GM19043 (cell line): Measurements from ENCODE around the gene RAF1.
"Not testable (repeated sequence)": the region's sequence is repeated elsewhere in the genome, so short reads cannot be mapped to it uniquely, and the experiment has no call there.

ENCODE experiments used
- ATAC-seq: cut with Tn5 transposase; IDR thresholded peaks from one replicate; pipeline ENCODE4 v1.9.1; 2021; ENCODE audit warnings: low read depth; ENCODE audit not compliant: unreplicated experiment

RAF1 gene

DNA sequence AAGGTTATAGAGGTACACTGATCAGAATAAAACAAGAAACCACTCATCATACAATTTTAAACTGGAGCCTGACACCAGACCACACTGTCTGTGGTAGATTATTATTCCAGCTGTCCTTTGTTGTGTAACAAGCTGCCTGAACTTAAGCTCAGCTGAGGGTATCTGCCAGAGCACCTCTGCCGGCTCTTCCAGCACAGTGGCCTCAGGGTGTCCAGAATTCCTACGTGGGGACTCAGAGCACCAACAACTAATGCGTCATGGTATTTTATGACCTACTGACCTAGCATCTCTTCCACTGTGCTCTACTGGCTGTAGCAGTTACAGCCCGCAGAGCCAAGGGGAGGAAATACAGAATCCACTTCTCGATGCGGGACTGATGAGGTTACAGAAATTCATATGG is 15.6 kb upstream of the RAF1 start:
- no peak for ATAC-seq

DNA sequence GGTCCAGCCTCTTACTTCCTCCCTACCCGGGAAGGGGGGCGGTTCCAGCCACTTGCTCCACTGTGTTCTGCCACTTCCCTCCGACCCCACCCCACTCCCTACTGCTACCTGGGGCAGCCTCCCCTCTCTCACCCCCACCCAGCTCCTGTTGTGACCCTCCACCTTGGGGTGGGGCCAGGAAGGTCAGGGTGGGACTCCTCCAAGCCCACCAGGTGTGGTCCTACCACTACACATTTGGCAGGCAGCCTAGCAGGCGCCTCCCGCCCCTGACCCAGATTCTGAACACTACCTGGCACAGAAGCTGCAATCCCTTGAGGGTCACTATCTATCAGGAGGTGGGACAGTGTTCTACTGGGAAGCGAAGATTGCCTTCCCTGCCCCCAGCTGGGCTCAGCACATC is 13.7 kb upstream of the RAF1 start:
- ATAC-seq, result no peak

DNA sequence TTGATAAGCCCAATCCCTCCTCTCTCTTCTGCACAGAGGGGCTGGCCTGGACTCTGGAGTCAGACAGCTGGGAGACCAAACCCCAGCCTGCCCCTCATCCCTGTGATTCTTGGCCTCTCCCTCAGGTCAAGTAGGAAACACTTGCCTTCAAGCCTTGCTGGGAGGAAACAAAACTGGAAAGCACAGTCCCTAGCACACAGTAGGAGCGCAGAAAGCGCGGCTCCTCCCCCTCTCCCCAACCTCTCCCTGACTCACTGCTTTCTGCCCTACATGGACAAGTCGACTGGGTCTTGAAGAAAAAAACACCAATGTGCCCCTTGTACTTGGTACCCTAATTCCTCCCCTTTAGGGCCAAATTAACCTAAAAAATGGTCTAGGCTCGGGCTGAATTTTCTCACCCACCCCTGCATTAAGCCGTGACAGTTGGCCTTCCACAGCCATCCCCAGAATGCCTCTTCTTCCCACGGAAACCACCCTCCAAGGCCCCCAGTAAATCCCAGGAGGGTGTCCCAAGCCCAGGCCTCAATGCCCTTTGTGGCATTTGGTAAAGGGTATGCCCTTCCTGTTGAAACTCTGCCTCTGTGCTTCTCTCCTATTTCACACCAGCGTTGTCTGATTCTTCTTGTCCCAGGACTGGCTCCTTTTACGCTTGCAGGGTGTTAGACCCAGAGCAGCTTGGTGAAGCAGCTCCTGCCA is 11.3 kb upstream of the RAF1 start:
- ATAC-seq, result no peak

GRCh38 chr3:12673956-12674736 is 10.2 kb upstream of the RAF1 start:
- ATAC-seq, result not testable (repeated sequence)

DNA sequence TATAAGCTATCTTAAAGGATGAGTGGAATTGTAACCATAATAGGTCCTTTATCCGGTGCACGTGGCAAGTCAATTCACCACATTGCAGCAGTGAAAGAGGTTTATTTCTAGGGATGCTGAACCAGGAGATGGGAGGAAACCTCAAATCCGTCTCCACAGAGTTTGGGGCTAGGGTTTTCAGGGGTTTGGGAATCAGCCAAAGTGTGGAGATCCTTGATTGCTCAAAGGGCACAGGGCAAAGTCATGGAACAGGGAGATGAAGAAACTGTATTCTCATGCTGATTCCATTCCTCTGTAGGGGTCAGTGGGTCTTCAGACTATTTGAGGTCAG is 7.2 kb upstream of the RAF1 start:
- no peak for ATAC-seq

- ATAC-seq, result no peak
These were observed 6.6 kb upstream of the RAF1 start for GRCh38 chr3:12670365-12671119.

- ATAC-seq, result peak; percentile 34
These were observed 449 bp downstream of the RAF1 start for GRCh38 chr3:12663401-12663935.

- no peak for ATAC-seq
These were observed 1.1 kb downstream of the RAF1 start for GRCh38 chr3:12662593-12663400.

- no peak for ATAC-seq
These were observed 1.9 kb downstream of the RAF1 start for GRCh38 chr3:12661926-12662592.

DNA sequence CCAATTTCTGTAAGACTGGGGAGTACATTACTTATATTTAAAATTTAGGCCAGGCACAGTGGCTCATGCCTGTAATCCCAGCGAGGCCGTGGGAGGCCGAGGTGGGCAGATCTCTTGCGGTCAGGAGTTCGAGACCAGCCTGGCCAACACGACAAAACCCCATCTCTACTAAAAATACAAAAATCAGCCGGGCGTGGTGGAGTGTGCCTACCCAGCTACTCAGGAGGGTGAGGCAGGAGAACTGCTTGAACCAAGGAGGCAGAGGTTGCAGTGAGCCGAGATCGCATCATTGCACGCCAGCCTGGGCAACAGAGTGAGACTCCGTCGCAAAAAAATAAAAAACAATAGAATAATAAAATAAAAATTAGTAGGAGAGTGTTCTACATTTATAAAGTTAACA is 2.5 kb downstream of the RAF1 start:
- not testable (repeated sequence) for ATAC-seq

DNA sequence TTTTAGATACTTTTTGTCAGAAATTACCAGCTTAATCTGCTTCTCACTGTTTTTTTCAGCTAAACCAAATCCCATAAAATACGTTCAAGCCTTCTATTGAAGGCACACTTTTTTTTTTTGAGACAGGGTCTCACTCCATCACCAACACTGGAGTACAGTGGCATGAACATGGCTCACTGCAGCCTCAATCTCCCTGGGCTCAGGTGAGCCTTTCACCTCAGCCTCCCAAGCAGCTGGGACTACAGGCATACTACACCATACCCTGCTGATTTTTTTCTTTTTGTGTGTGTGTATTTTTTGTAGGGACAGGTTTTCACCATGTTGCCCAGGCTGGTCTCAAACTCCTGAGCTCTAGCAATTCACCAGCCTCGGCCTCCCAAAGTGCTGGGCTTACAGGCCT is 3.7 kb downstream of the RAF1 start:
- ATAC-seq, result no peak

DNA sequence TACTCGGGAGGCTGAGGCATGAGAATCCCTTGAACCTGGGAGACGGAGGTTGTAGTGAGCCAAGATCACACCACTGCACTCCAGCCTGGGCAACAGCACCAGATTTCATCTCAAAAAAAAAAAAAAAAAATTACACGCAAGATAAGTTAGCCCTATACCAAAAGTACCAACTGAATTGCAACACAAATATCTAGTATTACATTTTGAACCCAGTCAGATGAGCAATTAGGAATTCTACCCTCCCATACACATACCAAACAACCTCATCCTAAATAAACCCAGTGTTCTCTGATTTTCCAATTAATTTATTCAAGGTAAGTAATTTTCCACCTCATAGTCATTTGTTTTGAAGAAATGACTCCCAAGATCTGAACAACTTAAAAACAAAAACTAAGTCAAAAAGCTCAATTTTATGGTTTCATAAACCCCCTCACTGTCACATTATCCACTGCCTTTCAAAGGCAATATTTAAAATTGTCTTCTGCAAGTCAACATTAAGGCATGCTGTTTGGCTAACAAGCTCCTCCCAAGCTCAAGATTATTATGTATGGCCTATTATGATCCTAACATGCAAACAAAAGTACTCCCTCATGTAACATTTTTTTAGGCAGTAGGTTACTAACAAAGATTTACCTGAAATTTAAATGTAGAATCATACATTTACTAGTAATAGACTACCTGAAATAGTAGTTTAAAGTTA is 4.5 kb downstream of the RAF1 start:
- ATAC-seq, result no peak

DNA sequence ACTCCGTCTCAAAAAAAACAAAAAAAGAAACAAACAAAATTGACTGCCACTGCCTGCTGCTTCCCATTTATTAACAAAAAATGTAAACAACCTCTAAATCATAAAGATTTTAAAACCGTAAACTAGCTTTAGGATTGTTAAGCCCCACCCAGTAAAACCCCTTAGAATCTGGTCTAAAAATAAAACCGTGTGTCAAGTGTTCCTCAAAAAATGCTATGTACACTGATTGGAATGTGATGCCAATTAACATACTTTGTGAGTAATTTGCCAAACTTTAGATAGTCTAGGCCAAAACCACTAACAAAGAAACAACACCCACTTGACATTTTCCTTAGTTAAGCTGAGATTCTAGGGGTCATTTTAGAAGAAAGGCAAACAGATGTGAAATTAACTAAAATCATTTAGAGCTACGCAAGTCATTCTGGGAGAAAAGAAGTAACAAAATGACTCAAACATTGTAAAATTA is 5.3 kb downstream of the RAF1 start:
- ATAC-seq, result no peak

DNA sequence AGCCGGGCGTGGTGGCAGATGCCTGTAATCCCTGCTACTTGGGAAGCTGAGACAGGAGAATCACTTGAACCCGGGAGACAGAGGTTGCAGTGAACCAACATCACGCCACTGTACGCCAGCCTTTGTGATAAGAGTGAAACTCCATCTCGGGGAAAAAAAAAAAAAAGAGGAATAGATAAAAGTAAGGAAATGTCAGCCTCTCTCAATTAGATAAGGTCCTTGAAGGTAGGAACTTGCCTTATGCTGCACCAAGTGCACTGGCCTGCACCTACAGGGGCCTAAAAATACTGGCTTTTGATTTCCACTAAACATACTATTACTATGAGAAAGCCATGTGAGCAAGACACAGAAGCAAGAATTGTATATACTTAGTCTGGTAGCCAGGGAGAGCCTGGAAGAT is 7.1 kb downstream of the RAF1 start:
- no peak for ATAC-seq

GRCh38 chr3:12656193-12656592 is 7.7 kb downstream of the RAF1 start:
- no peak for ATAC-seq

GRCh38 chr3:12655701-12656100 is 8.2 kb downstream of the RAF1 start:
- ATAC-seq, result no peak

- no peak for ATAC-seq
These were observed 10.2 kb downstream of the RAF1 start for GRCh38 chr3:12653747-12654146.

DNA sequence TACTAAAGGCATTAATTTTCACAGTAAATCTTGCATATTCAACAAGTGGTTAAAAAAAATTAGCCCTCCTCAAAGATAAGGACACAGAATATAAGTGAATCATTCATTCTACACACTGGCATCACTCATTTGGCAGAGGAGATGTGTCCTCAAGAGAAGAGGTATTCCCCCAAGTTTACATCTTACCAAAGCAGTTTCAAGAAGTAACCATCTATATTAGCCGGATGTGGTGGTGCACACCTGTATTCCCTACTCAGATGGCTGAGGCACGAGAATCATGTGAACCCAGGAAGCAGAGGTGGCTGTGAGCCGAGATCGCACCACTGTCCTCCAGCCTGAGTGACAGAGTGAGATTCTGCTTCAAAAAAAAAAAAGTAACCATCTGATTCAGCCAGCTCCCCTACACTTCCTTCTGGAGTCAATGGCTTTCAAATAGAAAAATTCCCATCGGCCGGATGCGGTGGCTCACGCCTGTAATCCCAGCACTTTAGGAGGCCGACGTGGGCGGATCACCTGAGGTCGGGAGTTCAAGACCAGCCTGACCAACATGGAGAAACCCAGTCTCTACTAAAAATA is 15.4 kb downstream of the RAF1 start:
- peak; percentile 53 for ATAC-seq
